ENCODE data around the gene ANO6.

The ANO6 gene

DNA sequence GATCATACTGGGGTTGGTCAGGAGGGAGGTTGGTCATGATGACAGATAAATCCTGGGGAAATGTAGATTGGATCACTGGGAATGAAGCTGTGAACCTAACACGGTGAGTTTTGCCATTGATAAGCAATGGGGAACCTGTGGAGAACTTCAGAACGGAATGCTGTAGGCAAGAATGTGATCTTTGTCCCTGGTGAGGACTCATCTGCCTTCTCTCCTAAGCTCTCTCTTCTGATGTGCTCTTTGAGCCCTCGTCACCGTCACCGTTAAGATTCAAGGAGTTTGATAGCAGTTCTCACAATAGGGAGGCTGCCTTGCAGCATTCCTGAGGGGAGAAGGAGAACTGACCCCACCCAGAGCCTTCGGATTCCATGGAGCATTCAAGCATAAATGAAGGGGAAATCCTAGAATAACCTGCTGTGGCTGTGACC lies 217.6 kb downstream of the ANO6 start:
- no peak for DNase-seq (ENCODE audit: low spot score)
- TF ChIP-seq, protein P1, sequence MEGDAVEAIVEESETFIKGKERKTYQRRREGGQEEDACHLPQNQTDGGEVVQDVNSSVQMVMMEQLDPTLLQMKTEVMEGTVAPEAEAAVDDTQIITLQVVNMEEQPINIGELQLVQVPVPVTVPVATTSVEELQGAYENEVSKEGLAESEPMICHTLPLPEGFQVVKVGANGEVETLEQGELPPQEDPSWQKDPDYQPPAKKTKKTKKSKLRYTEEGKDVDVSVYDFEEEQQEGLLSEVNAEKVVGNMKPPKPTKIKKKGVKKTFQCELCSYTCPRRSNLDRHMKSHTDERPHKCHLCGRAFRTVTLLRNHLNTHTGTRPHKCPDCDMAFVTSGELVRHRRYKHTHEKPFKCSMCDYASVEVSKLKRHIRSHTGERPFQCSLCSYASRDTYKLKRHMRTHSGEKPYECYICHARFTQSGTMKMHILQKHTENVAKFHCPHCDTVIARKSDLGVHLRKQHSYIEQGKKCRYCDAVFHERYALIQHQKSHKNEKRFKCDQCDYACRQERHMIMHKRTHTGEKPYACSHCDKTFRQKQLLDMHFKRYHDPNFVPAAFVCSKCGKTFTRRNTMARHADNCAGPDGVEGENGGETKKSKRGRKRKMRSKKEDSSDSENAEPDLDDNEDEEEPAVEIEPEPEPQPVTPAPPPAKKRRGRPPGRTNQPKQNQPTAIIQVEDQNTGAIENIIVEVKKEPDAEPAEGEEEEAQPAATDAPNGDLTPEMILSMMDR (IDR thresholded peaks at IDR 0.05; ENCODE audit: extremely low read depth, insufficient read depth, missing control alignments) = no peak
- in situ Hi-C loops (cut with MboI; ENCODE audit: low pct_unique_long_range_greater_than_20kb, low sequenced_read_pairs, unreplicated experiment) = no loop called here

GRCh38 chr12:45434094-45434493 lies 218.2 kb downstream of the ANO6 start:
- TF ChIP-seq, protein P1 (IDR thresholded peaks at IDR 0.05; ENCODE audit: extremely low read depth, insufficient read depth, missing control alignments) = no peak
- no peak for DNase-seq (ENCODE audit: low spot score)
- in situ Hi-C loops (cut with MboI; ENCODE audit: low pct_unique_long_range_greater_than_20kb, low sequenced_read_pairs, unreplicated experiment) = no loop called here

GRCh38 chr12:45435945-45436710 lies 220.2 kb downstream of the ANO6 start:
- in situ Hi-C loops (cut with MboI; ENCODE audit: low pct_unique_long_range_greater_than_20kb, low sequenced_read_pairs, unreplicated experiment) = no loop called here
- no peak for DNase-seq (ENCODE audit: low spot score)
- TF ChIP-seq, protein P1 (IDR thresholded peaks at IDR 0.05; ENCODE audit: extremely low read depth, insufficient read depth, missing control alignments) = no peak

- in situ Hi-C loops (cut with MboI; ENCODE audit: low pct_unique_long_range_greater_than_20kb, low sequenced_read_pairs, unreplicated experiment) = no loop called here
- TF ChIP-seq, protein P1 (IDR thresholded peaks at IDR 0.05; ENCODE audit: extremely low read depth, insufficient read depth, missing control alignments) = no peak
- DNase-seq (ENCODE audit: low spot score) = no peak
Observed at GRCh38 chr12:45439039-45439438, 223.1 kb downstream of the ANO6 start.

DNA sequence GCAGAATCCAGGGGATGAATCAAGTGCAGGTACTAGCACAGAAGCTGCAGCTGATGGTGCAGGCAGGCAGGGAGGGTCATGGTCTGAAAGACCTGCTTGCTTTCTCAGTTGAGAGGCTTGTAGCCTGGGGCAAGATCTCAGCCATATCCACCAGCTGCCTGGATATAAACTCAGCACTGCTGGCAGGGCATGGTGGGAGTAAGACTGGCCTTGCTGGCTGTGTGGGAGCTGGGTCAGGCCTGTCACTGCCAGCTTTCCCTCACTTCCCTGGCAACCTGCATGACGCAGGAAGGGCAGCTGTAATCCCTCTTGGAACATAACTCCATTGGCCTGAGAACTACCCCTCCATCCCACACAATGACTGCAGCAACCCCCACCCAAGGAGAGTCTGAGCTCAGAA lies 230.1 kb downstream of the ANO6 start:
- no peak for DNase-seq (ENCODE audit: low spot score)
- in situ Hi-C loops (cut with MboI; ENCODE audit: low pct_unique_long_range_greater_than_20kb, low sequenced_read_pairs, unreplicated experiment) = no loop called here
- TF ChIP-seq, protein P1 (IDR thresholded peaks at IDR 0.05; ENCODE audit: extremely low read depth, insufficient read depth, missing control alignments) = no peak

DNA sequence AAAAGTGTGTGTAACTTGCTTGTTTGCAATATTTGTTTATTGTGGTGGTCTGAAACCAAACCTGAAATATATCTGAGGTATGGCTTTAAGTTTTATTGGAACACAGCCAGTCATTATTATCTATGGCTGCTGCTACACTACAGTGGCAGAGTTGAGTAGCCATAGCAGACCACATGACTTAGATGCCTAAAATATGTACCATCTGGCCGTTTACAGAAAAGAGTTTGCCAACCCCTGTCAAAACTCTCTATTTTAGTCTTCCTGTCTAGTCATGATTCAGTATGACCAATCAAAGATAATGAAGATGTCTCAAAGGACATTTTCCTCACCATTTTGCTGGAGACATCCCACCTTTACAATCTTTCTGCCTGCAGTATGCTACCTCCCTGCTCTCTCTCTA lies 242.3 kb downstream of the ANO6 start:
- in situ Hi-C loops (cut with MboI; ENCODE audit: low pct_unique_long_range_greater_than_20kb, low sequenced_read_pairs, unreplicated experiment) = no loop called here
- TF ChIP-seq, protein P1 (IDR thresholded peaks at IDR 0.05; ENCODE audit: extremely low read depth, insufficient read depth, missing control alignments) = no peak
- DNase-seq (ENCODE audit: low spot score) = no peak

Measured in GM13977 (cell line).